HCT116 (cell line): ENCODE results near the gene TUBA1B. TPM values are rescaled to one million over a fixed set of nuclear protein-coding genes. Genes with fewer than 3 reads are reported as not detected.

Source experiments
- ATAC-seq: fragments of 200-7000 bp; cut with Tn5 transposase; 2 replicates; pipeline ENCODE4 v1.9.1; 2020; ENCODE audit warnings: mild to moderate bottlenecking, moderate library complexity
- BruUV-seq: library from RNA; stranded (reverse); fragments of 400-500 nt; replicated peaks from 2 replicates; lab custom pipeline; 2021; lab: Mats Ljungman, UMichigan
- CTCF ChIA-PET: fragments of 300-600 bp; sonication (Branson Sonifier 250); formaldehyde crosslinking; loops from one replicate; lab custom pipeline; 2021; ENCODE audit warnings: antibody characterized with exemption; lab: Charles Lee
- POLR2A ChIA-PET: fragments of 300-600, 350-600 bp; sonication (Branson Sonifier 250); formaldehyde crosslinking; loops from one replicate; lab custom pipeline; 2021; ENCODE audit warnings: antibody characterized with exemption; lab: Charles Lee
- RAD21 ChIA-PET, 2 experiments: fragments of 300-600 bp; sonication (Branson Sonifier 250); formaldehyde crosslinking; loops; one replicate each; lab custom pipeline; 2023; ENCODE audit warnings: low total read pairs in 2 of 2; ENCODE audit not compliant: uncharacterized antibody in 2 of 2, unreplicated experiment in 2 of 2, low non-redundant PET in 1 of 2; lab: Charles Lee
- DNase-seq: peaks from one replicate; pipeline ENCODE4 v3.0.0-alpha.2; 2010; ENCODE audit warnings: low read depth, low spot score
- H2AFZ ChIP-seq: fragments of 200-600 bp; shearing (Covaris generic), sonication (generic); 2 replicates; pipeline ENCODE4 v1.6.1; 2017; ENCODE audit warnings: low read depth, mixed run types, mixed read lengths, antibody characterized with exemption, low read length; ENCODE audit not compliant: poor library complexity, severe bottlenecking
- H3K27ac ChIP-seq: 2 replicates; pipeline ENCODE4 v1.5.1; 2012; ENCODE audit warnings: low read depth, low read length
- H3K27me3 ChIP-seq: fragments of 200-600 bp; sonication (generic); 2 replicates; pipeline ENCODE4 v1.6.1; 2016; ENCODE audit warnings: mixed run types, low read length, mixed read lengths; ENCODE audit not compliant: insufficient read depth
- H3K36me3 ChIP-seq, 2 experiments: fragments of 200-500 bp in 1 of 2; fragments of 200-600 bp in 1 of 2; sonication (Bioruptor generic) in 1 of 2; sonication (generic) in 1 of 2; 2 replicates each; pipeline versions ENCODE4 v1.5.1 to v1.6.1; 2014 to 2016; ENCODE audit warnings: low read length in 2 of 2, inconsistent platforms in 1 of 2, mixed read lengths in 1 of 2, mixed run types in 1 of 2; ENCODE audit not compliant: insufficient read depth in 2 of 2, control insufficient read depth in 1 of 2
- H3K4me1 ChIP-seq, 2 experiments: fragments of 200-600 bp in 1 of 2; sonication (generic) in 1 of 2; 2 replicates each; pipeline versions ENCODE4 v1.5.1 to v1.6.1; 2012 to 2017; ENCODE audit warnings: low read length in 2 of 2, inconsistent platforms in 1 of 2, mild to moderate bottlenecking in 1 of 2, mixed read lengths in 1 of 2, mixed run types in 1 of 2, moderate library complexity in 1 of 2; ENCODE audit not compliant: insufficient read depth in 2 of 2, control insufficient read depth in 1 of 2
- H3K4me2 ChIP-seq: fragments of 200-600 bp; sonication (generic); 2 replicates; pipeline ENCODE4 v1.6.1; 2017; ENCODE audit warnings: mixed run types, low read length, mixed read lengths
- H3K4me3 ChIP-seq, 2 experiments: fragments of 200-600 bp in 1 of 2; sonication (generic) in 1 of 2; replicated peaks in 1 of 2; 2 replicates each; pipeline ENCODE4 v1.5.1; 2011 to 2016; ENCODE audit warnings: low read length in 2 of 2, control low read depth in 1 of 2, low read depth in 1 of 2, mild to moderate bottlenecking in 1 of 2, mixed read lengths in 1 of 2, mixed run types in 1 of 2
- H3K79me2 ChIP-seq: fragments of 200-600 bp; sonication (generic); 2 replicates; pipeline ENCODE4 v1.6.1; 2017; ENCODE audit warnings: mild to moderate bottlenecking, mixed run types, low read length, moderate library complexity, mixed read lengths; ENCODE audit not compliant: insufficient read depth
- H3K9ac ChIP-seq: fragments of 200-600 bp; sonication (generic); 2 replicates; pipeline ENCODE4 v1.6.1; 2016; ENCODE audit warnings: low read length, mixed read lengths
- H3K9me2 ChIP-seq: fragments of 200-600 bp; sonication (generic), shearing (Covaris generic); 2 replicates; pipeline ENCODE4 v1.6.1; 2017; ENCODE audit warnings: mixed run types, mild to moderate bottlenecking, moderate library complexity; ENCODE audit not compliant: insufficient read depth
- H3K9me3 ChIP-seq, 2 experiments: fragments of 200-500 bp in 1 of 2; fragments of 200-600 bp in 1 of 2; sonication (Bioruptor generic) in 1 of 2; sonication (generic) in 1 of 2; 2 replicates each; pipeline ENCODE4 v1.6.1; 2014 to 2017; ENCODE audit warnings: low read length in 2 of 2, mixed read lengths in 2 of 2, inconsistent platforms in 1 of 2, low read depth in 1 of 2, mild to moderate bottlenecking in 1 of 2, mixed run types in 1 of 2, moderate library complexity in 1 of 2; ENCODE audit not compliant: control insufficient read depth in 1 of 2, insufficient read depth in 1 of 2
- H4K20me1 ChIP-seq: fragments of 200-600 bp; sonication (generic), shearing (Covaris generic); 2 replicates; pipeline ENCODE4 v1.6.1; 2017; ENCODE audit warnings: mixed run types, mild to moderate bottlenecking, moderate library complexity; ENCODE audit not compliant: insufficient read depth
- CTCF ChIP-seq, 3 experiments: fragments of 200-600 bp in 1 of 3; sonication (generic) in 1 of 3; IDR thresholded peaks in 2 of 3; conservative IDR thresholded peaks in 1 of 3; 2 replicates each; pipeline ENCODE4 v1.5.1; 2012 to 2017; ENCODE audit warnings: low read depth in 2 of 3, low read length in 2 of 3, antibody characterized with exemption in 1 of 3, borderline replicate concordance in 1 of 3, control low read depth in 1 of 3, mild to moderate bottlenecking in 1 of 3, mixed read lengths in 1 of 3, mixed run types in 1 of 3, moderate library complexity in 1 of 3; ENCODE audit not compliant: insufficient read depth in 1 of 3
- EGR1 ChIP-seq: IDR thresholded peaks from 2 replicates; pipeline ENCODE4 v1.6.1; 2012; ENCODE audit warnings: low read depth
- EZH2 ChIP-seq: fragments of 200-600 bp; sonication (generic); IDR thresholded peaks from 2 replicates; pipeline ENCODE4 v1.6.1; 2017; ENCODE audit warnings: antibody characterized with exemption, mixed run types
- JUND ChIP-seq: IDR thresholded peaks from 2 replicates; pipeline ENCODE4 v1.6.1; 2012
- REST ChIP-seq: IDR thresholded peaks from 2 replicates; pipeline ENCODE4 v1.6.1; 2012; ENCODE audit warnings: low read depth
- SP1 ChIP-seq: IDR thresholded peaks from 2 replicates; pipeline ENCODE4 v1.6.1; 2012; ENCODE audit warnings: low read depth
- SRF ChIP-seq: IDR thresholded peaks from 2 replicates; pipeline ENCODE4 v1.6.1; 2012; ENCODE audit warnings: low read depth
- YY1 ChIP-seq: IDR thresholded peaks from 2 replicates; pipeline ENCODE4 v1.6.1; 2011; ENCODE audit warnings: low read length, low read depth, moderate library complexity, mild to moderate bottlenecking; ENCODE audit not compliant: insufficient replicate concordance; ENCODE audit errors: extremely low read depth
- ZFX ChIP-seq: fragments of 450-650 bp; IDR thresholded peaks from 2 replicates; pipeline ENCODE4 v1.6.1; 2017
- intact Hi-C: fragments of 100-400 bp; cut with micrococcal nuclease; formaldehyde crosslinking; loops from 2 replicates; pipeline ENCODE4 v1.10.0; 2022
- total RNA-seq: library from RNA; stranded (reverse); gene quantifications from one replicate; pipeline ENCODE4 v1.2.1, GENCODE V29; 2021; ENCODE audit not compliant: unreplicated experiment

Gene TUBA1B
- total RNA-seq, 1 experiment from 2014 or later, result 1,628 TPM

- Histone ChIP-seq H3K9me3 (no peaks in the 10 kb centered on the region), H3K36me3 (no peaks in the 10 kb centered on the region), H3K9ac (no peak overlapping the region), H3K4me1 (no peaks in the 10 kb centered on the region), H3K4me3 (no peak overlapping the region), H3K79me2 (no peaks in the 10 kb centered on the region), H3K9me2 (no peaks in the 10 kb centered on the region), H3K27ac (no peak overlapping the region), H3K4me2 (no peak overlapping the region), H4K20me1 (no peaks in the 10 kb centered on the region), H3K27me3 (no peaks in the 10 kb centered on the region), H2AFZ (no peak overlapping the region)
- TF ChIP-seq JUND (no peak), SP1 (no peak), CTCF (IDR thresholded peaks at IDR 0.05 in 2 of 3, conservative IDR thresholded peaks at IDR 0.05 in 1 of 3; ENCODE audit: borderline replicate concordance in 1 of 3, insufficient read depth in 1 of 3, low read depth in 2 of 3, low read length in 2 of 3) (no peak), REST (no peak), EZH2 (no peak), YY1 (no peak), SRF (no peak), ZFX (no peak), EGR1 (no peak)
- intact Hi-C loops, result no loop called here
- BruUV-seq, result no TSS peak
- DNase-seq, result no peak
- ATAC-seq, result no peak
- ChIA-PET RAD21 (no interaction called here), CTCF (no interaction called here), POLR2A (no interaction called here)
These were observed 29.2 kb upstream of the TUBA1B start for GRCh38 chr12:49160399-49160798.
